A549 (cell line): ENCODE data around the gene PXK. TPM values are rescaled to one million over a fixed set of nuclear protein-coding genes. Genes with fewer than 3 reads are reported as not detected.
"Not testable (repeated sequence)": the region's sequence is repeated elsewhere in the genome, so short reads cannot be mapped to it uniquely, and the experiment has no call there.

Experiments used
- ATAC-seq, 2 experiments: fragments of 200-7000 bp in 1 of 2; fragments of >200 bp in 1 of 2; cut with Nextera tagmentation in 1 of 2; cut with Tn5 transposase in 1 of 2; 3 replicates each; pipeline versions ENCODE4 v1.8.0 to v1.9.1; 2018 to 2020; ENCODE audit warnings: mild to moderate bottlenecking in 1 of 2, moderate library complexity in 1 of 2
- CTCF ChIA-PET: fragments of 300-600 bp; sonication (Branson Sonifier 250); formaldehyde crosslinking; extraction: SDS; loops from one replicate; lab custom pipeline; 2021; ENCODE audit warnings: antibody characterized with exemption, inconsistent platforms; lab: Yijun Ruan, JAX
- POLR2A ChIA-PET: fragments of 350-600 bp; formaldehyde crosslinking; extraction: SDS; loops from one replicate; lab custom pipeline; 2021; ENCODE audit warnings: antibody characterized with exemption, inconsistent platforms; lab: Yijun Ruan, JAX
- DNase-seq, 2 experiments: peaks; one replicate each; pipeline versions ENCODE4 v3.0.0 to v3.0.0-alpha.2; 2011 to 2016; ENCODE audit warnings: low read depth in 1 of 2, low spot score in 1 of 2
- FAIRE-seq: peaks from 2 replicates; lab custom pipeline; 2011; peaks lifted over from hg19 to GRCh38; lab: Jason Lieb, UNC
- H3K27ac ChIP-seq, 2 experiments: fragments of >200 bp; sonication (Bioruptor Twin); formaldehyde crosslinking; 3 replicates each; pipeline ENCODE4 v1.5.1; 2016 to 2017
- H3K4me1 ChIP-seq: fragments of >200 bp; sonication (Bioruptor Twin); formaldehyde crosslinking; 3 replicates; pipeline ENCODE4 v1.6.1; 2016
- H3K4me2 ChIP-seq: fragments of >200 bp; sonication (Bioruptor Twin); formaldehyde crosslinking; 3 replicates; pipeline ENCODE4 v1.6.1; 2016
- H3K4me3 ChIP-seq: fragments of >200 bp; sonication (Bioruptor Twin); formaldehyde crosslinking; 3 replicates; pipeline ENCODE4 v1.5.1; 2016
- H3K9me3 ChIP-seq: fragments of >200 bp; sonication (Bioruptor Twin); formaldehyde crosslinking; 3 replicates; pipeline ENCODE4 v1.6.1; 2016
- ATOH8 ChIP-seq: fragments of 250-450 bp; sonication (Bioruptor Pico); IDR thresholded peaks from 2 replicates; pipeline ENCODE4 v1.5.0; 2020; ENCODE audit warnings: low read depth, mild to moderate bottlenecking, moderate library complexity
- BHLHE40 ChIP-seq: IDR thresholded peaks from 2 replicates; pipeline ENCODE4 v1.6.1; 2012; ENCODE audit warnings: low read depth, low read length, inconsistent platforms
- EHMT2 ChIP-seq: fragments of 200-600 bp; sonication (generic); IDR thresholded peaks from 2 replicates; pipeline ENCODE4 v1.6.1; 2016; ENCODE audit warnings: antibody characterized with exemption, low read depth, mild to moderate bottlenecking, moderate library complexity
- HMGXB4 ChIP-seq: fragments of 250-450 bp; sonication (Bioruptor Pico); IDR thresholded peaks from 2 replicates; pipeline ENCODE4 v1.5.0; 2021; ENCODE audit warnings: mild to moderate bottlenecking, moderate library complexity, borderline replicate concordance
- HOXB13 ChIP-seq: fragments of 250-450 bp; sonication (Bioruptor Pico); IDR thresholded peaks from 2 replicates; pipeline ENCODE4 v1.5.0; 2020; ENCODE audit warnings: low read depth, mild to moderate bottlenecking, moderate library complexity
- JUN ChIP-seq, 2 experiments: fragments of >200 bp; sonication (Bioruptor Twin); formaldehyde crosslinking; IDR thresholded peaks; 2 replicates in 1 of 2; 3 replicates in 1 of 2; pipeline ENCODE4 v1.6.1; 2016 to 2017
- NFE2L2 ChIP-seq: fragments of 150-350 bp; conservative IDR thresholded peaks from 2 replicates; pipeline ENCODE4 v1.6.1; 2014; ENCODE audit warnings: low read length
- PHF8 ChIP-seq: fragments of 200-600 bp; sonication (generic); IDR thresholded peaks from 2 replicates; pipeline ENCODE4 v1.6.1; 2016; ENCODE audit warnings: low read depth, mild to moderate bottlenecking, antibody characterized with exemption, moderate library complexity, borderline replicate concordance
- RAD21 ChIP-seq, 2 experiments: fragments of >200 bp in 1 of 2; sonication (Bioruptor Twin) in 1 of 2; formaldehyde crosslinking in 1 of 2; IDR thresholded peaks in 1 of 2; conservative IDR thresholded peaks in 1 of 2; 2 replicates in 1 of 2; 3 replicates in 1 of 2; pipeline ENCODE4 v1.6.1; 2012 to 2018; ENCODE audit warnings: inconsistent platforms in 1 of 2
- SREBF2 ChIP-seq: fragments of 450-650 bp; IDR thresholded peaks from 2 replicates; pipeline ENCODE4 v1.6.1; 2014; ENCODE audit warnings: mild to moderate bottlenecking, moderate library complexity
- TFCP2L1 ChIP-seq: fragments of 250-450 bp; sonication (Bioruptor Pico); IDR thresholded peaks from 2 replicates; pipeline ENCODE4 v1.5.0; 2021; ENCODE audit warnings: mild to moderate bottlenecking
- WGBS: methylation state at CpG from one replicate; pipeline ENCODE4 v1.1.6; 2017; ENCODE audit errors: missing lambda C conversion rate; 5-methylcytosine and 5-hydroxymethylcytosine counted together
- polyA plus RNA-seq, 4 experiments: library from polyadenylated mRNA; depleted of rRNA in 3 of 4; stranded (reverse); fragments of >200 nt; fragmentation: RNase III in 1 of 4; extraction: RNeasy Plus Mini Kit Qiagen cat#74134 plus additional on column Dnase treatment in 1 of 4; gene quantifications; 2 replicates in 3 of 4; 3 replicates in 1 of 4; pipeline ENCODE4 v1.2.3, GENCODE V29; 2011 to 2017
- TF ChIP-seq, protein P1 (sequence below): IDR thresholded peaks from 2 replicates; pipeline ENCODE4 v1.6.1; 2012
- TF ChIP-seq, protein P2 (sequence below): IDR thresholded peaks from 2 replicates; pipeline ENCODE4 v1.6.1; 2012

The PXK gene
- polyA plus RNA-seq, 2 of the 4 experiments (the other 2 are of a cell fraction): 4.4 to 10.5 TPM

GRCh38 chr3:58288011-58288728 is 44.5 kb upstream of the PXK start (continued):
- no peak for TF ChIP-seq HMGXB4
- no peak for TF ChIP-seq HOXB13 (CRISPR knock-in tag)
- TF ChIP-seq ATOH8: no peak

GRCh38 chr3:58288964-58289613 is 43.6 kb upstream of the PXK start:
- H3K9me3 ChIP-seq, ATAC-seq, H3K4me1 ChIP-seq, H3K27ac ChIP-seq, H3K4me3 ChIP-seq, POLR2A ChIA-PET, CTCF ChIA-PET, DNase-seq, H3K4me2 ChIP-seq, FAIRE-seq: not testable (repeated sequence)
- 72% methylated on average over 4 of the region's 4 CpGs for WGBS

DNA sequence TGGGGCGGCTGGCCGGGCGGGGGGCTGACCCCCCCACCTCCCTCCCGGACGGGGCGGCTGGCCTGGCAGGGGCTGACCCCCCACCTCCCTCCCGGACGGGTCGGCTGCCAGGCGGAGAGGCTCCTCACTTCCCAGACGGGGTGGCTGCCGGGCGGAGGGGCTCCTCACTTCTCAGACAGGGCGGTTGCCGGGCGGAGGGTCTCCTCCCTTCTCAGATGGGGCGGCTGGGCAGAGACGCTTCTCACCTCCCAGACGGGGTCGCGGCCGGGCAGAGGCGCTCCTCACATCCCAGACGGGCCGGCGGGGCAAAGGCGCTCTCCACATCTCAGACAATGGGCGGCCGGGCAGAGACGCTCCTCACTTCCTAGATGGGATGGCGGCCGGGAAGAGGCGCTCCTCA is 42.2 kb upstream of the PXK start:
- ATAC-seq, DNase-seq, H3K4me1 ChIP-seq, H3K4me2 ChIP-seq, H3K27ac ChIP-seq, FAIRE-seq, POLR2A ChIA-PET, CTCF ChIA-PET, H3K9me3 ChIP-seq, H3K4me3 ChIP-seq: not testable (repeated sequence)
- 100% methylated on average over 11 of the region's 33 CpGs for WGBS

DNA sequence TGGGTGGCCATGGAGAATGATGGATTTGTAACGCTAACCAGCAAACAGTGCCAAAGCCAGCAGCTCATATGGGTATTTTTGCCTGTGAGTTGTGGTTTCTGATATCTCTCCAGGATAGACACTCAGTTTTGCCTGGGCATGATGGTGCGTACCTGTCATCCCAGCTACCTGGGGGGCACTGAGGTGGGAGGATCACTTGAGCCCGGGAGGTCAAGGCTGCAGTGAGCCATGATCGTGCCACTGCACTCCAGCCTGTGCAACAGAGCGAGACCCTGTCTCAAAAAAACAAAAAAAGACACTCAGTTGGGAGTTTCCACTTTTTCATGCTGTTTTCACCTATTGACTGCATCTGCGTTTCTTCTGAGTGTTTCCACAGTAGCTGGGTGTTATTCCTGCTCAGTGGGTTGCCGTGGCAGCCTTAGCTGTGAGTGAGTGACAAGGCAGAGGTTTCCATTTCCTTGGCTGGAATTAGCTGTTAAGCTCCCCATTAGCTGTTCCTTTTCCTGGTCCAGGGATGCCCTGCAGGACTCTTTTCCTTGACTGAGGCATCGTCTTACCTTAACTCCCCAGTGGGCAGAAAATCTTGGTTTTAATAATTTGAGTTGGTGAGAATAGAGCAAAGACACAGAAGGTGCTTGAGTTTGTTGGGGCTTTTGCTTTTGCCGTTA is 40.9 kb upstream of the PXK start:
- Histone ChIP-seq H3K4me2 (no peak overlapping the region), H3K4me1 (no peaks in the 10 kb centered on the region), H3K9me3 (no peaks in the 10 kb centered on the region), H3K27ac (no peak overlapping the region), H3K4me3 (no peak overlapping the region)
- ATAC-seq (no peak), DNase-seq (no peak), FAIRE-seq (no peak)
- POLR2A ChIA-PET: no interaction called here
- WGBS: 77% methylated on average over 8 of the region's 9 CpGs
- CTCF ChIA-PET: interaction anchor here (0.7 to 1.3 kb wide), 4 partner anchors 12 to 14 kb away, joined by 3 to 4 read pairs (median 3); partner anchors contain the start of genes HTD2 and RPP14
- no peak for TF ChIP-seq EHMT2
- TF ChIP-seq, protein P1, sequence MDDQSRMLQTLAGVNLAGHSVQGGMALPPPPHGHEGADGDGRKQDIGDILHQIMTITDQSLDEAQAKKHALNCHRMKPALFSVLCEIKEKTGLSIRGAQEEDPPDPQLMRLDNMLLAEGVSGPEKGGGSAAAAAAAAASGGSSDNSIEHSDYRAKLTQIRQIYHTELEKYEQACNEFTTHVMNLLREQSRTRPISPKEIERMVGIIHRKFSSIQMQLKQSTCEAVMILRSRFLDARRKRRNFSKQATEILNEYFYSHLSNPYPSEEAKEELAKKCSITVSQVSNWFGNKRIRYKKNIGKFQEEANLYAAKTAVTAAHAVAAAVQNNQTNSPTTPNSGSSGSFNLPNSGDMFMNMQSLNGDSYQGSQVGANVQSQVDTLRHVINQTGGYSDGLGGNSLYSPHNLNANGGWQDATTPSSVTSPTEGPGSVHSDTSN: no peak
- TF ChIP-seq RAD21 (conservative IDR thresholded peaks at IDR 0.05 in 1 of 2, IDR thresholded peaks at IDR 0.05 in 1 of 2): no peak
- no peak for TF ChIP-seq BHLHE40
- no peak for TF ChIP-seq SREBF2
- TF ChIP-seq PHF8: no peak
- TF ChIP-seq TFCP2L1 (CRISPR knock-in tag): no peak
- TF ChIP-seq HOXB13 (CRISPR knock-in tag): no peak
- TF ChIP-seq NFE2L2: no peak
- TF ChIP-seq, protein P2, sequence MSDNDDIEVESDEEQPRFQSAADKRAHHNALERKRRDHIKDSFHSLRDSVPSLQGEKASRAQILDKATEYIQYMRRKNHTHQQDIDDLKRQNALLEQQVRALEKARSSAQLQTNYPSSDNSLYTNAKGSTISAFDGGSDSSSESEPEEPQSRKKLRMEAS: no peak
- TF ChIP-seq JUN (IDR thresholded peaks at IDR 0.05): no peak
